AG04450 (cell line): Measurements from ENCODE around the gene KLHL28. TPM values are rescaled to one million over a fixed set of nuclear protein-coding genes. Genes with fewer than 3 reads are reported as not detected.

Source experiments
- CTCF ChIA-PET: fragments of 300-600, 350-600 bp; formaldehyde crosslinking; extraction: SDS; loops from one replicate; lab custom pipeline; 2022; ENCODE audit warnings: antibody characterized with exemption, inconsistent platforms; lab: Charles Lee
- POLR2A ChIA-PET: fragments of 350-600 bp; formaldehyde crosslinking; extraction: SDS; loops from one replicate; lab custom pipeline; 2021; ENCODE audit warnings: antibody characterized with exemption, inconsistent platforms; lab: Yijun Ruan, JAX
- DNase-seq: peaks from one replicate; pipeline ENCODE4 v3.0.0-alpha.2; 2011; ENCODE audit warnings: low read depth, low spot score
- H3K27ac ChIP-seq: one replicate; pipeline ENCODE4 v1.5.1; 2012; ENCODE audit warnings: low read depth, low read length, control low read depth
- H3K27me3 ChIP-seq: one replicate; pipeline ENCODE4 v1.6.0; 2012; ENCODE audit warnings: low read length; ENCODE audit not compliant: control insufficient read depth, insufficient read depth
- H3K4me3 ChIP-seq: 2 replicates; pipeline ENCODE4 v1.5.1; 2011; ENCODE audit warnings: mild to moderate bottlenecking, low read depth, low read length, control low read depth
- H3K9me3 ChIP-seq: 2 replicates; pipeline ENCODE4 v1.5.1; 2012; ENCODE audit warnings: low read length; ENCODE audit not compliant: control insufficient read depth, insufficient read depth
- polyA plus RNA-seq: library from polyadenylated mRNA; depleted of rRNA; stranded (reverse); fragments of >200 nt; gene quantifications from 2 replicates; pipeline ENCODE4 v1.2.3, GENCODE V29; 2011
- TF ChIP-seq, protein P1 (sequence below): IDR thresholded peaks from 2 replicates; pipeline ENCODE4 v1.5.1; 2011; ENCODE audit warnings: low read depth, low read length, control low read depth, inconsistent platforms

Gene KLHL28
- polyA plus RNA-seq, 1 experiment, result 5.9 TPM

DNA sequence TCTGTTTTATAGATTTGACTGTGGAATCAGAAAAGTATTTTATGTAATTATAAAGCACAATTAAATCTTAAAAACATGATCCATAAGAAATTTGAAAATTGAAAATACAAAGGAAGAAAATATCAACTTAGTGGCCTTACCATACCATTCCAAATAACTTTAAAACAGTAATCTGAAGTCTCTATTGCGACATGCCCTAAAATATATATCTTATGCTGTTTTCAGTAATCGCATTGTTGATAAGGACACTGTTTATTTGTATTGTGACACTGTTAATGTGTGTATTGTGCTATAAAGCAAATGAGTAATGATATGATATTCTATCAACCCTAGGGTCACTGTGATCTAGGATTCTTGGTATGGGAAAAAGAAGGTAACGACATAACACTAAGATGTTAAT lies 7.0 kb downstream of the KLHL28 start:
- TF ChIP-seq, protein P1, sequence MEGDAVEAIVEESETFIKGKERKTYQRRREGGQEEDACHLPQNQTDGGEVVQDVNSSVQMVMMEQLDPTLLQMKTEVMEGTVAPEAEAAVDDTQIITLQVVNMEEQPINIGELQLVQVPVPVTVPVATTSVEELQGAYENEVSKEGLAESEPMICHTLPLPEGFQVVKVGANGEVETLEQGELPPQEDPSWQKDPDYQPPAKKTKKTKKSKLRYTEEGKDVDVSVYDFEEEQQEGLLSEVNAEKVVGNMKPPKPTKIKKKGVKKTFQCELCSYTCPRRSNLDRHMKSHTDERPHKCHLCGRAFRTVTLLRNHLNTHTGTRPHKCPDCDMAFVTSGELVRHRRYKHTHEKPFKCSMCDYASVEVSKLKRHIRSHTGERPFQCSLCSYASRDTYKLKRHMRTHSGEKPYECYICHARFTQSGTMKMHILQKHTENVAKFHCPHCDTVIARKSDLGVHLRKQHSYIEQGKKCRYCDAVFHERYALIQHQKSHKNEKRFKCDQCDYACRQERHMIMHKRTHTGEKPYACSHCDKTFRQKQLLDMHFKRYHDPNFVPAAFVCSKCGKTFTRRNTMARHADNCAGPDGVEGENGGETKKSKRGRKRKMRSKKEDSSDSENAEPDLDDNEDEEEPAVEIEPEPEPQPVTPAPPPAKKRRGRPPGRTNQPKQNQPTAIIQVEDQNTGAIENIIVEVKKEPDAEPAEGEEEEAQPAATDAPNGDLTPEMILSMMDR, result no peak
- no peaks in the 10 kb centered on the region for H3K9me3 ChIP-seq
- no peak overlapping the region for H3K27ac ChIP-seq
- no peak overlapping the region for H3K4me3 ChIP-seq
- H3K27me3 ChIP-seq, result no peaks in the 10 kb centered on the region
- DNase-seq, result no peak
- ChIA-PET POLR2A (no interaction called here), CTCF (interaction anchor here (1.6 kb wide), 1 partner anchor 41 kb away, joined by 4 read pairs; no protein-coding TSS in a partner anchor)

DNA sequence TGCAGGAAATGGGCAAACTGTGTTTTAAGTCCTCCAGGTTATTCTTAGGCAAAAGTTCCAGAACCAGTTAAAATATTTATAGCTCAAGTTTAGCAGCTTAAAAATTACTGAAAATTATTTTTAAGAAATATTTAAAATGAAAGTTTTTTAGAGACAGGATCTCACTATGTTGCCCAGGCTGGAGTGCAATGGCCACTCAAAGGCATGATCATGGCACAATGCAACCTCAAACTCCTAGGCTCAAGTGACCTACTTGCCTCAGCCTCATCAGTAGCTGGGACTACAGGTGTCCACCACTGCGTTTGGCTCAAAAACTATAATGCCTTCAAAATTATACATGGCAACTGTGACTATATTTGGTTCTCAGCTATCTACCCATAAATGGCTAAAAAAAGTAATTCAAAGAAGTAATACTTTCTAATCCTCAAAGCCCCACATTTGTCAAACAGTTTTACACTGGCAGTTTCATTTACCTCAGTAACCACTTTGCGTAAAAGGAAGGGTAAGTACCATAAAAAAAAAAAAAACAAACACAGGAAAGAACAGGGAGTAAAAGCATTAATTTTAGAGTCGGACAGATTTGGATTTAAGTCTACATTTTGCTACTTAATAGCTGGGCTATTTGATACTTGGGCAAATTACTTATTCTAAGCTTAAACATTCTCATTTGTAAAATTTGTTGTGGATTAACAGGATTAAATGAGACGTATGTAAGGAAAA lies 9.2 kb downstream of the KLHL28 start:
- no peak overlapping the region for H3K27ac ChIP-seq
- CTCF ChIA-PET, result interaction anchor here (0.6 to 0.7 kb wide), 2 partner anchors 27 to 88 kb away, joined by 3 read pairs; no protein-coding TSS in a partner anchor

DNA sequence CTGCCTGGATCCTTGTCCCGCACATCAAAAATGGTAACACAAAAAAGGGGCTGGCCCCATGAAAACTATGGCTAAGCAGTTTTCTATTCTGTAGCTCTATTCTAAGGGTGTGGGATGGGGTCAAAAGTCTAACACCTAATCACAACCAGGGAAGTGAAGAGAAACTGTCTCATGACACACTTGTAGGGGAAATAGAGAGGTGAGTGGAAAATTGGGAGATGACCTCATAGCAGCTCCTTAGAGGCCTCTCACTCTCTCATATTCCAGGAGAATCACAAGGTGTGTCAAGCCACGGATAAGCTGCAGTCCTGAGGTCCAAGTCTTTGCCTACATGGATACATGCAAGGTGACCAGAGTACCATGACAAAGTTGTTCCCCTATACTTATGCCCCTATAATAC lies 10.7 kb downstream of the KLHL28 start:
- ChIA-PET POLR2A (no interaction called here), CTCF (no interaction called here)
- no peaks in the 10 kb centered on the region for H3K27me3 ChIP-seq
- H3K27ac ChIP-seq, result no peak overlapping the region
- H3K9me3 ChIP-seq, result no peaks in the 10 kb centered on the region
- no peak for DNase-seq
- TF ChIP-seq, protein P1, result no peak
- no peak overlapping the region for H3K4me3 ChIP-seq

More for the DNA sequence above, 9.2 kb downstream of the KLHL28 start:
- no peaks in the 10 kb centered on the region for H3K9me3 ChIP-seq
- DNase-seq, result no peak
- no peak overlapping the region for H3K4me3 ChIP-seq
- H3K27me3 ChIP-seq, result no peaks in the 10 kb centered on the region
- TF ChIP-seq, protein P1, result no peak
- POLR2A ChIA-PET, result no interaction called here

GRCh38 chr14:44945264-44945663 lies 16.5 kb downstream of the KLHL28 start:
- TF ChIP-seq, protein P1, result no peak
- ChIA-PET POLR2A (interaction anchor here (0.9 kb wide), 1 partner anchor 17 kb away, joined by 3 read pairs; the partner anchor contains the start of genes KLHL28 and TOGARAM1), CTCF (interaction anchor here (1.8 kb wide), 1 partner anchor 31 kb away, joined by 5 read pairs; no protein-coding TSS in a partner anchor)
- H3K27me3 ChIP-seq, result no peaks in the 10 kb centered on the region
- no peak overlapping the region for H3K27ac ChIP-seq
- peak; percentile 41 for DNase-seq
- H3K9me3 ChIP-seq, result no peaks in the 10 kb centered on the region
- H3K4me3 ChIP-seq, result no peak overlapping the region

- Histone ChIP-seq H3K27me3 (no peaks in the 10 kb centered on the region), H3K9me3 (no peaks in the 10 kb centered on the region), H3K27ac (no peak overlapping the region), H3K4me3 (no peak overlapping the region)
- no peak for DNase-seq
- CTCF ChIA-PET, result no interaction called here
- TF ChIP-seq, protein P1, result no peak
- POLR2A ChIA-PET, result no interaction called here
Observed at GRCh38 chr14:44944107-44944506, 17.6 kb downstream of the KLHL28 start.
